ENCODE measurements around the gene PROX1. TPM values are rescaled to one million over a fixed set of nuclear protein-coding genes. Genes with fewer than 3 reads are reported as not detected.

The PROX1 gene
- total RNA-seq, 1 experiment from 2014 or later: not detected

DNA sequence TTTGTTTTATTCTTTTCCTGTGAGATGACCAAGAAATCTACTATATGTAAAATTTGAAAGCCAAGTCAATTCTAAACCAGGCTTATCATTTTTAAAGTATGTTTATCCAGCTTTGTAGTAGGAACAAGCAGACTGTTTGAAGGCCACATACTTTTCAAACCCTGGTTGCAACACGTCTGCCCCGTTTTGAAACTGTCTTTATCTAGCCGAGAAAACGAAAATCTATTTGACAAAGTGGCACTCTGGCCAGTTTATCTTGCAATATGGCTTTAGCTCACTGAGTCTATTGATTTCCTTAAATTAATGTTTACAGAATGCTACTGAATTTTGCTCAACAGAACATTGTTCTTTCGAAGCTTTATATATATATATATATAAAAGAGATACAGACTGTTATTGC lies 39.7 kb downstream of the PROX1 start:
- TF ChIP-seq EZH2 (IDR thresholded peaks at IDR 0.05; ENCODE audit: low read depth): no peak
- TF ChIP-seq, protein P1, sequence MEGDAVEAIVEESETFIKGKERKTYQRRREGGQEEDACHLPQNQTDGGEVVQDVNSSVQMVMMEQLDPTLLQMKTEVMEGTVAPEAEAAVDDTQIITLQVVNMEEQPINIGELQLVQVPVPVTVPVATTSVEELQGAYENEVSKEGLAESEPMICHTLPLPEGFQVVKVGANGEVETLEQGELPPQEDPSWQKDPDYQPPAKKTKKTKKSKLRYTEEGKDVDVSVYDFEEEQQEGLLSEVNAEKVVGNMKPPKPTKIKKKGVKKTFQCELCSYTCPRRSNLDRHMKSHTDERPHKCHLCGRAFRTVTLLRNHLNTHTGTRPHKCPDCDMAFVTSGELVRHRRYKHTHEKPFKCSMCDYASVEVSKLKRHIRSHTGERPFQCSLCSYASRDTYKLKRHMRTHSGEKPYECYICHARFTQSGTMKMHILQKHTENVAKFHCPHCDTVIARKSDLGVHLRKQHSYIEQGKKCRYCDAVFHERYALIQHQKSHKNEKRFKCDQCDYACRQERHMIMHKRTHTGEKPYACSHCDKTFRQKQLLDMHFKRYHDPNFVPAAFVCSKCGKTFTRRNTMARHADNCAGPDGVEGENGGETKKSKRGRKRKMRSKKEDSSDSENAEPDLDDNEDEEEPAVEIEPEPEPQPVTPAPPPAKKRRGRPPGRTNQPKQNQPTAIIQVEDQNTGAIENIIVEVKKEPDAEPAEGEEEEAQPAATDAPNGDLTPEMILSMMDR (conservative IDR thresholded peaks at IDR 0.05): no peak
- Histone ChIP-seq H3K4me1 (replicated peaks; ENCODE audit: insufficient read depth) (no peaks in the 10 kb centered on the region), H2AFZ (no peak overlapping the region), H4K20me1 (ENCODE audit: insufficient read depth) (no peaks in the 10 kb centered on the region), H3K9me3 (ENCODE audit: insufficient read depth, low read depth) (no peaks in the 10 kb centered on the region), H3F3A (ENCODE audit: insufficient read depth, low read depth) (no peaks in the 10 kb centered on the region), H3K79me2 (ENCODE audit: low read depth) (no peaks in the 10 kb centered on the region), H3K4me3 (no peak overlapping the region), H3K27ac (no peak overlapping the region), H3K4me2 (no peak overlapping the region), H3K27me3 (ENCODE audit: insufficient read depth, low read depth) (no peaks in the 10 kb centered on the region), H3K9me2 (ENCODE audit: insufficient read depth) (no peaks in the 10 kb centered on the region), H3K36me3 (ENCODE audit: low read depth) (no peaks in the 10 kb centered on the region)
- no TSS peak for BruUV-seq (replicated peaks)
- POLR2A ChIA-PET (ENCODE audit: unreplicated experiment): no interaction called here
- intact Hi-C loops (cut with micrococcal nuclease; ENCODE audit: unreplicated experiment): no loop called here
- DNase-seq: no peak
- CTCF ChIA-PET: no interaction called here

DNA sequence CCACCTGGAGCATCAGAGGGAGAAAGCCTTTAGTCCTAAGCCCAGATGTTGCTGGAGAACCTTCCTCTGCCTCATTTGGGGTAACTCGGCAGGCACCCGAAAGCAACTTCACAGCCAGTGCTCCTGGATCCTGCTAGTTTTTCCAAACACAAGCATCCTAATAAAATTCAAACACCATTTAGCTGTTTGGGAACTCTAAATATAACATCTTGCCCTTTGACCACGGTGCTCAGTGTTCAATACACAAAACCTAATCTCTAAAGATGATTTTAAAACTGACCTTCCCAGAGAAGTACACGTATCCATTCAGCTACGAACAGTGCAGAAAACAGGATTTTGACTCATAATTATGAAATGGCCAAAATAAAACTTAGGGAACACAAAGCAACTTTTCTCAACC lies 40.3 kb downstream of the PROX1 start:
- no peaks in the 10 kb centered on the region for H3K27me3 ChIP-seq (ENCODE audit: insufficient read depth, low read depth)
- intact Hi-C loops (cut with micrococcal nuclease; ENCODE audit: unreplicated experiment): no loop called here
- ChIA-PET CTCF (no interaction called here), POLR2A (ENCODE audit: unreplicated experiment) (no interaction called here)
- no peaks in the 10 kb centered on the region for H3K9me2 ChIP-seq (ENCODE audit: insufficient read depth)
- H3K4me2 ChIP-seq: no peak overlapping the region
- H3K9me3 ChIP-seq (ENCODE audit: insufficient read depth, low read depth): no peaks in the 10 kb centered on the region
- TF ChIP-seq EZH2 (IDR thresholded peaks at IDR 0.05; ENCODE audit: low read depth): no peak
- TF ChIP-seq, protein P1 (conservative IDR thresholded peaks at IDR 0.05): no peak
- H3K4me1 ChIP-seq (replicated peaks; ENCODE audit: insufficient read depth): no peaks in the 10 kb centered on the region
- H3K79me2 ChIP-seq (ENCODE audit: low read depth): no peaks in the 10 kb centered on the region
- no peaks in the 10 kb centered on the region for H3F3A ChIP-seq (ENCODE audit: insufficient read depth, low read depth)
- BruUV-seq (replicated peaks): no TSS peak
- no peaks in the 10 kb centered on the region for H3K36me3 ChIP-seq (ENCODE audit: low read depth)
- H3K27ac ChIP-seq: no peak overlapping the region
- H2AFZ ChIP-seq: no peak overlapping the region
- no peak for DNase-seq
- H4K20me1 ChIP-seq (ENCODE audit: insufficient read depth): no peaks in the 10 kb centered on the region
- H3K4me3 ChIP-seq: no peak overlapping the region

- H4K20me1 ChIP-seq (ENCODE audit: insufficient read depth): no peaks in the 10 kb centered on the region
- no peaks in the 10 kb centered on the region for H3K36me3 ChIP-seq (ENCODE audit: low read depth)
- no peak for DNase-seq
- BruUV-seq (replicated peaks): no TSS peak
- no peaks in the 10 kb centered on the region for H3K9me2 ChIP-seq (ENCODE audit: insufficient read depth)
- ChIA-PET CTCF (no interaction called here), POLR2A (ENCODE audit: unreplicated experiment) (interaction anchor here (0.6 kb wide), 1 partner anchor 122 kb away, joined by 4 read pairs; no protein-coding TSS in a partner anchor)
- no peaks in the 10 kb centered on the region for H3K4me1 ChIP-seq (replicated peaks; ENCODE audit: insufficient read depth)
- H3K4me2 ChIP-seq: no peak overlapping the region
- no peak overlapping the region for H3K4me3 ChIP-seq
- H2AFZ ChIP-seq: no peak overlapping the region
- H3F3A ChIP-seq (ENCODE audit: insufficient read depth, low read depth): no peaks in the 10 kb centered on the region
- H3K27me3 ChIP-seq (ENCODE audit: insufficient read depth, low read depth): no peaks in the 10 kb centered on the region
- no peaks in the 10 kb centered on the region for H3K9me3 ChIP-seq (ENCODE audit: insufficient read depth, low read depth)
- intact Hi-C loops (cut with micrococcal nuclease; ENCODE audit: unreplicated experiment): no loop called here
- no peak overlapping the region for H3K27ac ChIP-seq
- TF ChIP-seq EZH2 (IDR thresholded peaks at IDR 0.05; ENCODE audit: low read depth): no peak
- TF ChIP-seq, protein P1 (conservative IDR thresholded peaks at IDR 0.05): no peak
- no peaks in the 10 kb centered on the region for H3K79me2 ChIP-seq (ENCODE audit: low read depth)
Observed at GRCh38 chr1:214028649-214029406, 41.1 kb downstream of the PROX1 start.
